GM18907 (cell line): ENCODE measurements around the gene LHPP.
A peak's percentile ranks its signal among the peaks of the same experiment; 100 is the strongest.

ENCODE experiments used
- ATAC-seq: cut with Tn5 transposase; IDR thresholded peaks from one replicate; pipeline ENCODE4 v1.9.1; 2021; ENCODE audit warnings: mild to moderate bottlenecking, moderate library complexity; ENCODE audit not compliant: unreplicated experiment

LHPP gene

GRCh38 chr10:124616040-124616835 is 154.6 kb downstream of the LHPP start:
- ATAC-seq = no peak

GRCh38 chr10:124616836-124617130 is 155.2 kb downstream of the LHPP start:
- no peak for ATAC-seq

GRCh38 chr10:124618470-124619073 is 156.9 kb downstream of the LHPP start:
- no peak for ATAC-seq

- ATAC-seq = peak; percentile 42
Observed at GRCh38 chr10:124619195-124619594, 157.6 kb downstream of the LHPP start.

- peak; percentile 50 for ATAC-seq
Observed at GRCh38 chr10:124619802-124620490, 158.3 kb downstream of the LHPP start.

- no peak for ATAC-seq
Observed at GRCh38 chr10:124621637-124622036, 160.0 kb downstream of the LHPP start.

- ATAC-seq = no peak
Observed at GRCh38 chr10:124622158-124622557, 160.5 kb downstream of the LHPP start.

- no peak for ATAC-seq
Observed at GRCh38 chr10:124622866-124623536, 161.4 kb downstream of the LHPP start.

- no peak for ATAC-seq
Observed at GRCh38 chr10:124624006-124624405, 162.4 kb downstream of the LHPP start.

GRCh38 chr10:124624466-124624865 is 162.8 kb downstream of the LHPP start:
- no peak for ATAC-seq

- ATAC-seq = no peak
Observed at GRCh38 chr10:124624895-124625294, 163.3 kb downstream of the LHPP start.

GRCh38 chr10:124625831-124626238 is 164.2 kb downstream of the LHPP start:
- no peak for ATAC-seq

GRCh38 chr10:124626759-124627380 is 165.2 kb downstream of the LHPP start:
- peak; percentile 76 for ATAC-seq

GRCh38 chr10:124627866-124628675 is 166.4 kb downstream of the LHPP start:
- no peak for ATAC-seq

- no peak for ATAC-seq
Observed at GRCh38 chr10:124628676-124629021, 167.0 kb downstream of the LHPP start.

GRCh38 chr10:124629415-124629814 is 167.8 kb downstream of the LHPP start:
- ATAC-seq = no peak

- no peak for ATAC-seq
Observed at GRCh38 chr10:124629842-124630241, 168.2 kb downstream of the LHPP start.

- ATAC-seq = no peak
Observed at GRCh38 chr10:124630551-124630950, 168.9 kb downstream of the LHPP start.

GRCh38 chr10:124632064-124632531 is 170.5 kb downstream of the LHPP start:
- ATAC-seq = no peak

GRCh38 chr10:124632566-124632965 is 170.9 kb downstream of the LHPP start:
- ATAC-seq = no peak
